IMR-90 (cell line): ENCODE data around the gene COPB1. TPM values are rescaled to one million over a fixed set of nuclear protein-coding genes. Genes with fewer than 3 reads are reported as not detected.

ENCODE experiments used
- ATAC-seq: fragments of 200-7000 bp; cut with Tn5 transposase; 2 replicates; pipeline ENCODE4 v1.9.1; 2020; ENCODE audit warnings: low read depth, mild to moderate bottlenecking, moderate library complexity
- BruUV-seq: library from RNA; stranded (reverse); fragments of 400-500 nt; replicated peaks from 2 replicates; lab custom pipeline; 2021; lab: Mats Ljungman, UMichigan
- CTCF ChIA-PET: fragments of 300-600 bp; formaldehyde crosslinking; extraction: SDS; loops from one replicate; lab custom pipeline; 2021; ENCODE audit warnings: antibody characterized with exemption; lab: Yijun Ruan, JAX
- POLR2A ChIA-PET: fragments of 300-600 bp; sonication (Branson Sonifier 250); formaldehyde crosslinking; loops from one replicate; lab custom pipeline; 2022; ENCODE audit warnings: antibody characterized with exemption; ENCODE audit not compliant: unreplicated experiment; lab: Charles Lee
- DNase-seq: peaks from one replicate; pipeline ENCODE4 v3.0.0; 2013
- H2AFZ ChIP-seq: replicated peaks from 2 replicates; pipeline ENCODE3; 2013; ENCODE audit warnings: low read length, mild to moderate bottlenecking; ENCODE audit not compliant: poor library complexity
- H2AK5ac ChIP-seq: 2 replicates; pipeline ENCODE4 v1.6.1; 2013; ENCODE audit warnings: low read depth, low read length, inconsistent platforms
- H2AK9ac ChIP-seq: replicated peaks from 2 replicates; pipeline ENCODE3; 2013; ENCODE audit warnings: mild to moderate bottlenecking, low read depth, low read length, moderate library complexity; ENCODE audit not compliant: poor library complexity
- H2BK120ac ChIP-seq: 2 replicates; pipeline ENCODE4 v1.6.1; 2013; ENCODE audit warnings: low read depth, low read length, inconsistent platforms
- H2BK15ac ChIP-seq: 3 replicates; pipeline ENCODE4 v1.6.1; 2013; ENCODE audit warnings: low read depth, low read length, inconsistent platforms
- H2BK20ac ChIP-seq: 2 replicates; pipeline ENCODE4 v1.6.1; 2013; ENCODE audit warnings: low read depth, mild to moderate bottlenecking, inconsistent platforms, low read length, moderate library complexity
- H2BK5ac ChIP-seq: 2 replicates; pipeline ENCODE4 v1.6.1; 2013; ENCODE audit warnings: mild to moderate bottlenecking, low read depth, low read length, inconsistent platforms; ENCODE audit not compliant: poor library complexity, severe bottlenecking
- H3K14ac ChIP-seq: replicated peaks from 2 replicates; pipeline ENCODE4 v1.6.1; 2013; ENCODE audit warnings: low read depth, low read length, inconsistent platforms
- H3K18ac ChIP-seq: 2 replicates; pipeline ENCODE4 v1.6.1; 2013; ENCODE audit warnings: low read depth, low read length, control low read depth
- H3K23ac ChIP-seq: 2 replicates; pipeline ENCODE4 v1.6.1; 2013; ENCODE audit warnings: low read depth, low read length, inconsistent platforms
- H3K27ac ChIP-seq: 2 replicates; pipeline ENCODE4 v1.5.1; 2013; ENCODE audit warnings: mild to moderate bottlenecking, control low read depth, low read length; ENCODE audit not compliant: insufficient read depth
- H3K27me3 ChIP-seq: 2 replicates; pipeline ENCODE4 v1.6.1; 2013; ENCODE audit warnings: low read length; ENCODE audit not compliant: control insufficient read depth, insufficient read depth
- H3K36me3 ChIP-seq: 2 replicates; pipeline ENCODE4 v1.6.1; 2013; ENCODE audit warnings: low read length, mixed read lengths; ENCODE audit not compliant: control insufficient read depth, insufficient read depth
- H3K4ac ChIP-seq: 2 replicates; pipeline ENCODE4 v1.6.1; 2013; ENCODE audit warnings: low read depth, low read length, inconsistent platforms
- H3K4me1 ChIP-seq: 2 replicates; pipeline ENCODE4 v1.6.1; 2013; ENCODE audit warnings: low read length, mixed read lengths; ENCODE audit not compliant: control insufficient read depth, insufficient read depth
- H3K4me2 ChIP-seq: 2 replicates; pipeline ENCODE4 v1.6.1; 2013; ENCODE audit warnings: low read depth, mild to moderate bottlenecking, control low read depth, low read length, moderate library complexity
- H3K4me3 ChIP-seq: 2 replicates; pipeline ENCODE4 v1.5.1; 2013; ENCODE audit warnings: low read depth, mild to moderate bottlenecking, control low read depth, low read length, moderate library complexity; ENCODE audit not compliant: insufficient read depth
- H3K56ac ChIP-seq: 2 replicates; pipeline ENCODE4 v1.6.1; 2013; ENCODE audit warnings: low read length, inconsistent platforms; ENCODE audit not compliant: insufficient read depth; ENCODE audit errors: extremely low read depth
- H3K79me1 ChIP-seq, 2 experiments: 2 replicates each; pipeline ENCODE4 v1.6.1; 2013; ENCODE audit warnings: low read length in 2 of 2, inconsistent platforms in 1 of 2, low read depth in 1 of 2
- H3K9ac ChIP-seq: 2 replicates; pipeline ENCODE4 v1.6.1; 2013; ENCODE audit warnings: low read depth, low read length, control low read depth
- H3K9me1 ChIP-seq: 2 replicates; pipeline ENCODE4 v1.6.1; 2013; ENCODE audit warnings: low read length, inconsistent platforms; ENCODE audit not compliant: insufficient read depth
- H3K9me3 ChIP-seq: 2 replicates; pipeline ENCODE4 v1.6.1; 2013; ENCODE audit warnings: low read length; ENCODE audit not compliant: control insufficient read depth, insufficient read depth
- H4K20me1 ChIP-seq: 2 replicates; pipeline ENCODE4 v1.6.1; 2013; ENCODE audit warnings: low read length, inconsistent platforms; ENCODE audit not compliant: insufficient read depth
- H4K5ac ChIP-seq: 2 replicates; pipeline ENCODE4 v1.6.1; 2013; ENCODE audit warnings: mild to moderate bottlenecking, low read depth, low read length, control low read depth
- H4K8ac ChIP-seq, 2 experiments: 2 replicates each; pipeline ENCODE4 v1.6.1; 2013; ENCODE audit warnings: low read depth in 2 of 2, low read length in 2 of 2, control low read depth in 1 of 2, inconsistent platforms in 1 of 2
- H4K91ac ChIP-seq: 2 replicates; pipeline ENCODE4 v1.6.1; 2013; ENCODE audit warnings: low read depth, low read length, inconsistent platforms; ENCODE audit not compliant: insufficient read depth
- CEBPB ChIP-seq: IDR thresholded peaks from 2 replicates; pipeline ENCODE4 v1.6.1; 2012; ENCODE audit warnings: low read depth, low read length, improper control_type of control experiment
- MAFK ChIP-seq: IDR thresholded peaks from 2 replicates; pipeline ENCODE4 v1.6.1; 2012; ENCODE audit warnings: low read depth, low read length, improper control_type of control experiment
- POLR2A ChIP-seq: IDR thresholded peaks from 2 replicates; pipeline ENCODE4 v1.6.1; 2012; ENCODE audit warnings: mild to moderate bottlenecking, low read depth, low read length
- RAD21 ChIP-seq: IDR thresholded peaks from 2 replicates; pipeline ENCODE4 v1.6.1; 2012; ENCODE audit warnings: low read length, improper control_type of control experiment
- RFX5 ChIP-seq: IDR thresholded peaks from 2 replicates; pipeline ENCODE4 v1.8.0; 2012; ENCODE audit warnings: low read depth, mild to moderate bottlenecking, low read length, moderate library complexity
- WGBS, 2 experiments: methylation state at CpG; one replicate each; pipeline versions ENCODE4 v1.1.5 to v1.1.7; 2013; ENCODE audit warnings: missing lambda C conversion rate in 2 of 2; ENCODE audit not compliant: insufficient read length in 1 of 2; ENCODE audit errors: extremely low coverage in 2 of 2; 5-methylcytosine and 5-hydroxymethylcytosine counted together
- dilution Hi-C: fragments of 300-500 bp; cut with HindIII; formaldehyde crosslinking; loops from one replicate; pipeline ENCODE4 v1.14.3; 2018; ENCODE audit warnings: low sequenced_read_pairs; ENCODE audit not compliant: unreplicated experiment
- in situ Hi-C: fragments of 300-500 bp; cut with MboI; formaldehyde crosslinking; loops from 3 replicates; pipeline ENCODE4 v1.14.3; 2019; ENCODE audit warnings: low sequenced_read_pairs, inconsistent platforms, mixed read lengths
- intact Hi-C: fragments of 100-400 bp; cut with micrococcal nuclease; formaldehyde crosslinking; loops from 2 replicates; pipeline ENCODE4 v1.10.0; 2022
- polyA plus RNA-seq, 3 experiments: library from polyadenylated mRNA; depleted of rRNA; stranded (reverse); fragments of >200 nt; gene quantifications; 2 replicates each; pipeline ENCODE4 v1.2.3, GENCODE V29; 2012; ENCODE audit warnings: low replicate concordance in 1 of 3
- total RNA-seq: library from RNA; depleted of rRNA; stranded (reverse); fragments of >200 nt; gene quantifications from 2 replicates; pipeline ENCODE4 v1.2.3, GENCODE V29; 2012

Gene COPB1
- total and polyA plus RNA-seq, 2 of the 4 experiments (the other 2 are of a cell fraction): 136 to 341 TPM

DNA sequence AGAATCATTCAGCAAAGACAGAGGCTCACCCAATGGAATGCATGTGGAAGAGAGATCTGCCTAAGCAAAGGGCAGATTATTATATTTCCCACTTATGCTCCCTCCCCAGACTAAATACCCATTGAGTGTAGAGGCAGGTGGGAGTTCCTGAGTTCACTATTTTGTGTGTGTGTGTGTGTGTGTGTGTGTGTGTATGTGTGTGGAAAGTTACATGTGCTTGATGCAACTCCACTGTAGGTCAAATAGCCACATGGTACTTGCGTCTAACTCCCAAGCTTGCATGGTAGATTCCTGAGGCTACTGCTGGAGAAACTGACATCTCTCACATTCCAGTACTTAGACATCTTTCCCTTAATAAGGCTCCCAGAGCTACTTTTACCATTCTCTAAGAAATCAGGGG is 3.4 kb upstream of the COPB1 start:
- Histone ChIP-seq H3K9ac (no peak overlapping the region), H3K18ac (no peak overlapping the region), H2AK9ac (no peak overlapping the region), H2AK5ac (no peak overlapping the region), H3K79me1 (peaks cover 0 to 18% of the 10 kb centered on the region in 2 experiments; a peak in 3 of 4 replicates), H3K4ac (no peak overlapping the region), H4K91ac (no peak overlapping the region), H4K8ac (no peak overlapping the region), H2BK5ac (no peak overlapping the region), H4K20me1 (no peaks in the 10 kb centered on the region), H3K14ac (no peak overlapping the region), H3K23ac (no peak overlapping the region), H3K56ac (no peak overlapping the region), H3K27ac (no peak overlapping the region), H3K27me3 (no peaks in the 10 kb centered on the region), H3K9me3 (no peaks in the 10 kb centered on the region), H2BK120ac (no peak overlapping the region), H2BK15ac (no peak overlapping the region), H2AFZ (no peak overlapping the region), H3K4me2 (no peak overlapping the region), H3K4me3 (no peak overlapping the region), H3K36me3 (peaks cover 20% of the 10 kb centered on the region), H4K5ac (no peak overlapping the region), H2BK20ac (no peak overlapping the region), H3K4me1 (no peaks in the 10 kb centered on the region), H3K9me1 (no peaks in the 10 kb centered on the region)
- dilution Hi-C loops (no loop called here), intact Hi-C loops (no loop called here), in situ Hi-C loops (loop anchor here (5.0 kb wide), 1 partner anchor 36 kb away; no protein-coding TSS in a partner anchor)
- no TSS peak for BruUV-seq
- no peak for TF ChIP-seq RFX5
- TF ChIP-seq CEBPB: no peak
- TF ChIP-seq POLR2A: no peak
- TF ChIP-seq MAFK: no peak
- no peak for TF ChIP-seq RAD21
- peak; percentile 18 for DNase-seq
- ATAC-seq: no peak
- WGBS, 2 experiments: no CpG with 5 or more reads among the region's 1 CpG
- CTCF ChIA-PET: interaction anchor here (0.8 kb wide), 1 partner anchor 56 kb away, joined by 6 read pairs; no protein-coding TSS in a partner anchor
- POLR2A ChIA-PET: no interaction called here
